AG04449 (cell line): Measurements from ENCODE around the gene KRT32.

Experiments
- CTCF ChIA-PET: fragments of 350-600 bp; formaldehyde crosslinking; extraction: SDS; loops from one replicate; lab custom pipeline; 2021; ENCODE audit warnings: antibody characterized with exemption; lab: Yijun Ruan, JAX
- POLR2A ChIA-PET: fragments of 400-600, 350-600 bp; formaldehyde crosslinking; extraction: SDS; loops from one replicate; lab custom pipeline; 2020; ENCODE audit warnings: antibody characterized with exemption, inconsistent platforms; lab: Yijun Ruan, JAX
- DNase-seq: peaks from one replicate; pipeline ENCODE4 v3.0.0-alpha.2; 2010; ENCODE audit warnings: low read depth, low spot score
- H3K4me3 ChIP-seq: 2 replicates; pipeline ENCODE4 v1.5.1; 2011; ENCODE audit warnings: low read depth, mild to moderate bottlenecking, control low read depth, low read length
- TF ChIP-seq, protein P1 (sequence below): IDR thresholded peaks from one replicate; pipeline ENCODE4 v1.5.1; 2011; ENCODE audit warnings: mild to moderate bottlenecking, moderate library complexity, low read length, control low read depth, inconsistent platforms; ENCODE audit not compliant: insufficient read depth; ENCODE audit errors: missing control alignments

KRT32 gene

DNA sequence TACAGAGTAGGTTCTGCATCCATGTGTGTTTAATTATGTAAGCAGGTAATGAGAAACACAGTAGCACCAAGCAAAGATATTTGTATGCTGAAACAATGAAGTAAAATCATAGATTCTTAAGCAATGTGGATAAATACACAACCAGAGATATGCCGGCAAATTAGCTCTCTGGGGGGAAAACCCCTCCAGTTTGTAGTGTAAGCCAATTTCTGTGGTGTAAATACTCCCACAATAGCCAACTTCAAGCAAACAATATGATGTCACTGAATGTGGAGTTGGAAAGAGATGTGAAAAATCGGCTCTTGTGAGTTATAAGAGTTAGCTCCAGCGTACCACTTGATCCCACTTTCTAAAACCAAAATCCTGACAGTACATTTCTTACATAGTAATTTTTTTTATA, 22.5 kb downstream of the KRT32 start:
- no peak for DNase-seq
- ChIA-PET CTCF (interaction anchor here (1.1 to 1.4 kb wide), 2 partner anchors 14 to 204 kb away, joined by 4 read pairs; no protein-coding TSS in a partner anchor), POLR2A (no interaction called here)
- H3K4me3 ChIP-seq: no peak overlapping the region
- TF ChIP-seq, protein P1, sequence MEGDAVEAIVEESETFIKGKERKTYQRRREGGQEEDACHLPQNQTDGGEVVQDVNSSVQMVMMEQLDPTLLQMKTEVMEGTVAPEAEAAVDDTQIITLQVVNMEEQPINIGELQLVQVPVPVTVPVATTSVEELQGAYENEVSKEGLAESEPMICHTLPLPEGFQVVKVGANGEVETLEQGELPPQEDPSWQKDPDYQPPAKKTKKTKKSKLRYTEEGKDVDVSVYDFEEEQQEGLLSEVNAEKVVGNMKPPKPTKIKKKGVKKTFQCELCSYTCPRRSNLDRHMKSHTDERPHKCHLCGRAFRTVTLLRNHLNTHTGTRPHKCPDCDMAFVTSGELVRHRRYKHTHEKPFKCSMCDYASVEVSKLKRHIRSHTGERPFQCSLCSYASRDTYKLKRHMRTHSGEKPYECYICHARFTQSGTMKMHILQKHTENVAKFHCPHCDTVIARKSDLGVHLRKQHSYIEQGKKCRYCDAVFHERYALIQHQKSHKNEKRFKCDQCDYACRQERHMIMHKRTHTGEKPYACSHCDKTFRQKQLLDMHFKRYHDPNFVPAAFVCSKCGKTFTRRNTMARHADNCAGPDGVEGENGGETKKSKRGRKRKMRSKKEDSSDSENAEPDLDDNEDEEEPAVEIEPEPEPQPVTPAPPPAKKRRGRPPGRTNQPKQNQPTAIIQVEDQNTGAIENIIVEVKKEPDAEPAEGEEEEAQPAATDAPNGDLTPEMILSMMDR: no peak

GRCh38 chr17:41444186-41444585, 23.0 kb downstream of the KRT32 start:
- TF ChIP-seq, protein P1: no peak
- ChIA-PET CTCF (interaction anchor here (0.9 to 1.1 kb wide), 2 partner anchors 10 to 14 kb away, joined by 3 to 4 read pairs; no protein-coding TSS in a partner anchor), POLR2A (no interaction called here)
- DNase-seq: no peak
- no peak overlapping the region for H3K4me3 ChIP-seq

DNA sequence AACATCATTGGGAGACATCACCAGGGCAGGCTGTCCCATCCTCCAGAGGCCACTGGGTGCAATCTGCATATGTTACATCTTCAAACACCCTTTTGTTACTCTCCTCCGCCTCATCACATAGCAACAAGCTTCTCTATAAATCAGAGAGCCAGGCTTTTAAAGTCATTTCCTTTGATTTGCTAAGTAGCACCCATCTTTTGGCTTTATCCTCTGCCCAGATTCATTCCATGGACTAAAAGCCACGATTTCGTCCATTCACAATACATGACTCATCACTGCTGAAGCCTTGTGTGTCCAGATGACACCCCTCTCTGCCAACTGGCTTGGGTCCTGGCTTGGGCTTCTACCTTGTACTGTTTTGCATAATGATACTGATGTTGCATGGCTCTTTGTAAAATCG, 24.4 kb downstream of the KRT32 start:
- ChIA-PET CTCF (interaction anchor here (2.0 kb wide), 1 partner anchor 8 kb away, joined by 5 read pairs; no protein-coding TSS in a partner anchor), POLR2A (no interaction called here)
- H3K4me3 ChIP-seq: no peak overlapping the region
- DNase-seq: peak; percentile 44
- TF ChIP-seq, protein P1: no peak

DNA sequence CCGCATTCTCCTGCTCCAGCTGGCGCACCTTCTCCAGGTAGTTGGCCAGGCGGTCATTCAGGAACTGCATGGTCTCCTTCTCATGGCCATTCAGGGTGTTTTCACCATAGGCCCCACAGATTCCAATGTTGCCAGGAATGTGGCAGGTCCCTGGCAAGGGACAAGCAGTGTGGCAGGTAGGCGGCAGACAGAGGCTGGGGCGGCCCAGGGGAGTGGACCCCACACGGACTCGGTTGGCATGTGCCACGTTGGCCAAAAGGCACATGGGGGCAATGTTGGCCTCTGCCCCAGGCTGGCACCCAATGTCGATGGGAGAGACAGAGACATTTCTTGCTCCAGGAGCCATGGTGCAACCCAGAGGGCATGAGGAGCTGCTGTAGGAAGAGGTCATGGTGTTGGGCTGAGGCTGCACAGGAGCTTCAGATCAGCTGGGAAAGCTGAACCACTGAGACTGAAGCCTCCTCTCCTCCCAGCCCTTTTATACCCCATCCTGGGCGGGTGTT, 26.6 kb downstream of the KRT32 start, which contains the start of gene KRT38:
KRT38 (minus strand) TSS at position 453 of the 503 bp plus-strand sequence; CDS start at position 391, 62 bp downstream.
- TF ChIP-seq, protein P1: no peak
- ChIA-PET POLR2A (no interaction called here), CTCF (interaction anchor here (1.7 kb wide), 1 partner anchor 208 kb away, joined by 5 read pairs; no protein-coding TSS in a partner anchor)
- H3K4me3 ChIP-seq: no peak within 1 kb of the TSS
- no peak for DNase-seq

DNA sequence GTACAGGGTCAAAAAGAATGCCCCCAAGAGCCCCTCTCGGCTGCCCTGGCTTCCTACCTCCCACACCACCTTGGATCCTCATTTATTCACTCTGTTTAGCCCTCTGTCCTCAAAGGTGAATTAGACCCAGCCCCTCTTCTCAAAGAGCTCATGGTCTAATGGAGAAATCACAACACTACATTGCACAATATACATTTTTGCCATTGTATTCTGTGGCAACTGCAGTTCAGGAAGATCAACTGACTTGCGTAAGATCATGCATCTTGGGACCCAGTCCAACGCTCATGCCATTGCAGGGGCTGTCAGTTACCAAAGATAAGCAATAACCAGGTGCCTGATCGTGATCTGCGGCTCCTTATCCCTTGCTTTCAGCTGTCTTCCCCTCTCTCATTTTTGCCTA, 27.8 kb downstream of the KRT32 start:
- TF ChIP-seq, protein P1: no peak
- POLR2A ChIA-PET: no interaction called here
- DNase-seq: no peak
- CTCF ChIA-PET: interaction anchor here (1.0 to 1.2 kb wide), 2 partner anchors 9 to 57 kb away, joined by 3 read pairs; no protein-coding TSS in a partner anchor
- no peak overlapping the region for H3K4me3 ChIP-seq

- no peak overlapping the region for H3K4me3 ChIP-seq
- TF ChIP-seq, protein P1: no peak
- CTCF ChIA-PET: no interaction called here
- DNase-seq: no peak
- POLR2A ChIA-PET: no interaction called here
Measured at GRCh38 chr17:41437769-41438168, 29.4 kb downstream of the KRT32 start.
